GM12891 (cell line): ENCODE data around the gene TRIP4.
"Not testable (repeated sequence)": the region's sequence is repeated elsewhere in the genome, so short reads cannot be mapped to it uniquely, and the experiment has no call there.

Experiments
- DNase-seq: peaks from one replicate; pipeline ENCODE4 v3.0.0; 2011; ENCODE audit warnings: low spot score; ENCODE audit not compliant: insufficient read length
- FAIRE-seq: peaks from 2 replicates; lab custom pipeline; 2011; peaks lifted over from hg19 to GRCh38; lab: Jason Lieb, UNC
- PAX5 ChIP-seq: IDR thresholded peaks from 2 replicates; pipeline ENCODE4 v1.6.1; 2011; ENCODE audit warnings: low read length, moderate library complexity, mild to moderate bottlenecking; ENCODE audit not compliant: insufficient read depth, severe bottlenecking
- POLR2A ChIP-seq: IDR thresholded peaks from 2 replicates; pipeline ENCODE4 v1.6.1; 2011; ENCODE audit warnings: low read depth, low read length, control low read depth
- POLR2AphosphoS5 ChIP-seq: IDR thresholded peaks from 2 replicates; pipeline ENCODE4 v1.6.1; 2011; ENCODE audit warnings: low read depth, low read length, control low read depth
- POU2F2 ChIP-seq: IDR thresholded peaks from 2 replicates; pipeline ENCODE4 v1.6.1; 2011; ENCODE audit warnings: low read depth, mild to moderate bottlenecking, control low read depth, low read length, moderate library complexity
- SPI1 ChIP-seq: IDR thresholded peaks from 2 replicates; pipeline ENCODE4 v1.6.1; 2011; ENCODE audit warnings: low read depth, low read length, control low read depth
- TAF1 ChIP-seq: IDR thresholded peaks from 2 replicates; pipeline ENCODE4 v1.6.1; 2011; ENCODE audit warnings: low read depth, low read length, control low read depth

Gene TRIP4

DNA sequence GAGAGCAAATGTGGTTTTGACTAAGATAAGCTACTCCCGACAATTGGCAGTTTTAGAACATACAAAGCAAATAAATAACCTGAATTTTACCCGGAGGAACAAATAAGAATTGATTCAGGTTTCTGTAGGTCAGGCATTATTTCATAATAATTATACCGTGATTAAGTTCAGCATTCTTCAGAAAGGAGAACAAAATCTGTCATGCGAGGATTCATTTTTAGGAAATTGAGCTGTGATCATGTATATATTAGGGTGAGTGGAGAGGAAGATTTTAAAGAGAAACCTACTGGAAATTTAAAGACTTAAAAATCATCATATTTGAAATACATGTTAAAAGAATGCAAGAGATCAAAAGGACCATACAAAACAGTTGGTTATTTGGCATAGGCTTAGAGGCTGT is 93.3 kb downstream of the TRIP4 start:
- FAIRE-seq = no peak

DNA sequence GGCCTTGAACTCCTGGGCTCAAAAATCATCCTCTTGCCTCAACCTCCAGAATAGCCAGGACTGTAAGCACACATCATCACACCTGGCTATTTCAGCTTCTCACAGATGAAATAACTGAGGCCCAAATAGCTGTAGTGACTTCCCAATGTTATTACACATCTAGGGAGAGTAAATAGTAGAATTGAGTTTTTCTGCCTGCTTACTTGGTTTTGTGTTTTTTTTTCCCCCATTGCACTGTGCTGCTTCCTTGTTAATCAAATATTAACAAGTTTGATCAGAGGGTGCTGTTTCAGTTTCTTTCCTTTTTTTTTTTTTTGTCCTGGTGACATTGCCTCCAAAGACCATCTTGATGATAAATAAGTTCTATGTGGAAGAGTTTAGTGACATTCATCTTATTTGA is 96.1 kb downstream of the TRIP4 start:
- FAIRE-seq (no peak), DNase-seq (no peak)
- TF ChIP-seq POLR2A (no peak), POLR2AphosphoS5 (no peak), SPI1 (no peak), PAX5 (no peak), TAF1 (no peak), POU2F2 (no peak)

More for the DNA sequence above, 93.3 kb downstream of the TRIP4 start:
- DNase-seq = no peak
- TF ChIP-seq SPI1 = no peak
- TF ChIP-seq POLR2AphosphoS5 = no peak
- TF ChIP-seq POLR2A = no peak
- no peak for TF ChIP-seq TAF1
- TF ChIP-seq POU2F2 = no peak
- no peak for TF ChIP-seq PAX5

DNA sequence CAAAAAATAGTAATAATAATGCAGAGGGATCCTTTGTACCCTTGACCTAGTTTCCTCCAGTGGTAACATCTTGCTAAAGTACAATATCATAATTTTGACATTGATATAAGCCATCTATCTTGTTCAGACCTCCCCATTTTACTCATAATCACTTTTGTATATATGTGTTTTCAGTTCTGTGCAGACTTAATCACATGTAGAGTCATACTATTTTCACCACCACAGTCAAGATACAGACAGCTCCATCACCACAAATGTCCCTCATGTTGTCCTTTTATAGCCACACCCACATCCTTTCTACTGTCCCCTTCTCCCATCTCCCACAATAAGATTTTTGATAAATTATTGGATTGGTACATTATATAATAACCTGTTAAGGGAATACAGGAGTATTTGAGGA is 98.2 kb downstream of the TRIP4 start:
- no peak for FAIRE-seq
- DNase-seq = no peak
- no peak for TF ChIP-seq SPI1
- no peak for TF ChIP-seq PAX5
- TF ChIP-seq POU2F2 = no peak
- TF ChIP-seq POLR2A = no peak
- no peak for TF ChIP-seq TAF1
- no peak for TF ChIP-seq POLR2AphosphoS5

DNA sequence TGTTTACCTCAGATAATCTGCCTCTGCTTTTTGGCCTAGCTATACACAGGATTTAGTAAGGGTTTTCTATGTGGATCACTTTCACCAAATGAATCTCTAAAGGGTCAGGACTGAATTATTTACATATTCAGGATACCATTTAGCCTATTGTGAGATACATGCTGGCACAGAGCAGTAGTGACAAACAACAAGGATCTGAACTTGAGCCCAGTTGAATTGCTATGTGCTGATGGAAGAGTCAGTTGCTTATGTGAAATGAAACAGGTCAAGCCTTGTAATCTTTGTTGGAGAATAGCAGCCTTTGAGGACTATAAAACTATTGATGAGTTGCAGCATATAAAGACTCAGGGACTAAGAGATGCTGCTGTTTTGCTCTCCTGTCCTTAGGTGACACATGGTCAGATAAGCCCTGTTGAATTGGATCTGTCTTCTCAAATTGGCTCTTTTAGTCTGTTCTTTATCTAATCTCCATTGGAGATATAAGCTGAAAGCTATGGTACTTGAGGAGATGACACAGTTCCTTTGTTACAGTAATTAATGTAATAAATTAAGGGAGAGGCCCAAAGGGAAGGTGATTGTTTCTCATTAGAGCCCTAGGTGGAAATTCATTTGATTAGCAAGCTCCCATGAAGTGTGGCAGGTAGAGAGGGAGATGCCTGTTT is 103.1 kb downstream of the TRIP4 start:
- no peak for FAIRE-seq
- DNase-seq = no peak
- no peak for TF ChIP-seq PAX5
- TF ChIP-seq SPI1 = no peak
- TF ChIP-seq POLR2AphosphoS5 = no peak
- no peak for TF ChIP-seq POU2F2
- TF ChIP-seq TAF1 = no peak
- no peak for TF ChIP-seq POLR2A

DNA sequence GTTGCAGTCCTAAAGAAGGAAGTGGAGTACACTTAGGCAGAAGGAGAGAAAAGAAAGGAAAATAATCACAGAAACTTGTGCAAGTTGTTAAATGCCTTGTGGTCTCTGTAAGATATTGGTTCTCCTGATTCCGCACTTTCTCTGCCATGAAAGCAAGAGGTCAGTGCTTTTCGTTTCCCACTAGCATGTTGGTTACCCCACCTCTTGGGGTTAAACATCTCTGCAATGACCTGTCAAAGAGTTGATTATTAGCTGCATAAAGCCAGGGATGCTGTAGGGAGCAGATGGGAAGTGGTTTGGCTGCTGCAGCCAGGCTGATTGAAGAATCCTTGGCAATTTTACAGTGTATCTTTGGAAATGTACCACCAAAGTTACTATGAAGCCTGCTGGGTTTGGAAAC is 106.0 kb downstream of the TRIP4 start:
- DNase-seq = no peak
- FAIRE-seq = no peak
- no peak for TF ChIP-seq POLR2AphosphoS5
- TF ChIP-seq TAF1 = no peak
- no peak for TF ChIP-seq POU2F2
- TF ChIP-seq SPI1 = no peak
- TF ChIP-seq POLR2A = no peak
- TF ChIP-seq PAX5 = no peak

DNA sequence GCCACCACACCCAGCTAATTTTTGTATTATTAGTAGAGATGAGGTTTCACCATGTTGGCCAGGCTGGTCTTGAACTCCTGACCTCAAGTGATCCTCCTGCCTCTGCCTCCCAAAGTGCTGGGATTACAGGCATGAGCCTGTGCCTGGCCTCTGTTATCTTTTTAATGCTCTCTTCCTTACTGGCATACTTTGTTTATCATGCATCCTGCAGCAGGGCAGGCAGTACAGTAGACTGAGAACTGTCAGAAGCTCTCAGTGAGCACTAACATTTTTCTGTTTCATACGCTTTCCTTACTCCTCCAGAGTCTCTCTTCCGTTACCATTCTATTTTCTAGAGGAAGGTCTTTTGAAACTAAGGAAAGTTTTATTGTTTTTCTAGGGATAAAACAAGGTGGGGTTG is 108.3 kb downstream of the TRIP4 start:
- not testable (repeated sequence) for DNase-seq, FAIRE-seq

DNA sequence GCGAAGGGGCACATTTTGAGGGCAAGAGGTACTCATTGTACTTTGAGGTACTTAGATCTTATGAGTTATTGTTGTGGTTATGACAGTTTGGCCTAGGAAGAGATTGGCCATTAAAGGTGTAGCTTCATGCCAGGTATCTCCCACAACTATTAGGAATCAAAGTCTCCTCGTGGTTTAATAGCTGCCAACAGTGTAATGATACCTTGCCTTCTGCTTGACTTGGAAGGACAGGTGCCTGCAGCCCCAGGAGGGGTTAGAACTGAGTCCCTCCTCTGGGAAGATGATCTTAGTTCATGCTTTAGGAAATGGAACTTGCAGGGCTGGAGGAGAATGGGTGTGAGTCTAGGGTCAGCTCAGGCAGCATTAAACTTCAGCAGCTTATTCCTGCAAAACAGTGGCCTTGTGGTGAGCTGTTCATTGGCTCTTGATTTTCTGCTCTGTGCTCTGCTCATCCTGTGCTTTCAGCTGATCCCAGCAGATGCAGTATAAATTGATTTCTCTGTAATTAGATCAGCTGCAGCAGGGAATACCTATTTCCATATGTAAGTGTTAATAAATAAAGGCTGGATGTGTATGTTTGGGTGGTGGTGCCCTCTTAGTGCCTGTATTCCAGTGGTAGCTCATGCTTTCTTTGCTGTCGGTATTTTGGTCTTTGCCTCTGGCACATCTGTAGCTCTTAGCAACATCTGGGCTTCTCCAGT is 113.2 kb downstream of the TRIP4 start:
- DNase-seq (no peak), FAIRE-seq (no peak)
- no peak for TF ChIP-seq TAF1
- no peak for TF ChIP-seq POLR2AphosphoS5
- TF ChIP-seq POLR2A = no peak
- TF ChIP-seq PAX5 = no peak
- TF ChIP-seq POU2F2 = no peak
- no peak for TF ChIP-seq SPI1

DNA sequence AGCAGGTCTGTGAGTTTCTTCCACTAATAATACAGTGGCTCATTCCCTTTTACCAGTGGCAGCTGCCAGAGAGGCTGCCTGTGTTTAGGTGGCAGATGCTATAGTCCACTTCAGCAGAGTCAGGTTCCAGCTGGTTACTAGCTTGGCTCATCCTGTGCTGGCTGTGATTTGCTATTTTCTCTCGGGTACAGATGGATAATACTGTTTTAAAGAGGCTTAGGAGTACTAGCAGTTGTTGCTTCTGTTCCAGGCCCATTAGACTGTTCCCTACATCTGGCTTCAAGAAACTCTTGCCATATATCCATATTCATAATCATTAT is 113.7 kb downstream of the TRIP4 start:
- TF ChIP-seq SPI1 (no peak), POLR2A (no peak), POU2F2 (no peak), PAX5 (no peak), TAF1 (no peak), POLR2AphosphoS5 (no peak)

DNA sequence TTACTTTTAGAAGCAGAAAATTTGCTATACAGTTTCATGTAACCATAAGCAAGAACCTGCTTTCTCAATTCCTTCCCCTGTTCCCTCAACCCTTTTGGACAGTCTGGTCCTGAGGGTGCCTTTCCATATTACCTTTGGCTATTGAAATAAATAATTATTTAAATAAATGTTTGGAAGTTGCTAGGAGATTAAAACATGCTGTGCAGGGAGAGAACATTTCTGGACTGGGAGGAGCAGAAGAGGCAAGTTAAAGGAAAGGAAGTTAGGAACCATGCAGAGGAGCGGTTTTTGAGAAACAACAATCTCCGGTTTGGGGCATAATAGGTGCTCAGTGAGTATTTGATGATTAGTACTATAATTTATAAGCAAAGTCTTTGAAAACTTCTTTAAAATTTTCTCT is 114.5 kb downstream of the TRIP4 start:
- TF ChIP-seq TAF1 (no peak), PAX5 (no peak), POU2F2 (no peak), SPI1 (no peak)
- FAIRE-seq = no peak
- no peak for DNase-seq

More for the DNA sequence above, 113.7 kb downstream of the TRIP4 start:
- no peak for FAIRE-seq
- no peak for DNase-seq

DNA sequence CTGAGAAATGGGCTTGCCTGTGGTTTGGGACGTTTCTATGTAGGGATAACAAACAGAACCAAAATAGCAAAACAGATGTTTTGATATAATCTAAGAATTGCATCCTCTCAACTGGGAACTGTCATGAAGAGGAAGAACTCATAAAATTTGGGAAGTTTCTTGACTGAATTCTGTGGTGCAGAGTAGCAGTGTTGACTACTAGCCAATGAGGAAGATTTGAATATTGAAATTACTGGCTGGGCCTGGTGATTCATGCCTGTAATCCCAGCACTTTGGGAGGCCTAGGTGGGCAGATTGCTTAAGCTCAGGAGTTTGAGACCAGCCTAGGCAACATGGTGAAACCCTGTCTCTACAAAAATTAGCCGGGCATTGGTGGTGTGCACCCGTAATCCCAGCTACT is 114.9 kb downstream of the TRIP4 start:
- TF ChIP-seq PAX5 (no peak), POU2F2 (no peak), SPI1 (no peak), POLR2AphosphoS5 (no peak), TAF1 (no peak), POLR2A (no peak)
- FAIRE-seq = no peak
- no peak for DNase-seq

DNA sequence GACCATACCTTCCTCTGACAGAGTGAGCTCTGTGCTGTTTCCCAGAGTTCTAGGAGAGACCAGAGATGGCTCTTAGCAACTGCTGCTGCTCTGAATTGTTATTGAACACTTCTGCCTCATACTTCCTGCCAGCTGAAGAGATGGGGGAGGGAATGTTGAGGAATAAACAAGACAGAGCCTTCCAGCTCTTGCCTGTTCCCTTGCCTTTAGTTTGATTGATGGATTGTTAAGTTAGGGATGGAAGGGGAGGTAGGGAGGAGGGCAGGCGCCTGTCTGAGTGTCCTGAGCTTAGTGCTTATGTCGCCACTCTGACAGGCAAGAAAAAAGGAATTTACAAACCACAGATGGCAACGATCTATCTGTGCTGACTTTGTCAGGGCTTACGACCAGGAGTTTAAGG is 115.6 kb downstream of the TRIP4 start:
- FAIRE-seq (peak; percentile 23), DNase-seq (no peak)
- no peak for TF ChIP-seq PAX5
- TF ChIP-seq TAF1 = no peak
- no peak for TF ChIP-seq POU2F2
- no peak for TF ChIP-seq SPI1
- no peak for TF ChIP-seq POLR2AphosphoS5
- TF ChIP-seq POLR2A = no peak
